ENCODE data around the gene ACOX1.

ACOX1 gene

GRCh38 chr17:75909812-75910274, 69.1 kb downstream of the ACOX1 start:
- H3K36me3 ChIP-seq (replicated peaks; ENCODE audit: insufficient read depth, low read length), result no peaks in the 10 kb centered on the region
- peaks cover 14% of the 10 kb centered on the region for H3K4me1 ChIP-seq (ENCODE audit: low read length)
- H3F3A ChIP-seq (ENCODE audit: insufficient read depth, low read length), result peaks cover 17% of the 10 kb centered on the region
- peak overlapping the region; percentile 31; the same call in 1 of the 2 replicates for H3K4me3 ChIP-seq (ENCODE audit: low read length)
- H3K9ac ChIP-seq (ENCODE audit: low read length), result peak overlapping the region; percentile 48; the same call in 1 of the 2 replicates
- no peaks in the 10 kb centered on the region for H3K27me3 ChIP-seq (replicated peaks; ENCODE audit: insufficient read depth, low read length)
- H3K9me2 ChIP-seq (replicated peaks; ENCODE audit: insufficient read depth, low read length), result no peaks in the 10 kb centered on the region
- no peaks in the 10 kb centered on the region for H4K20me1 ChIP-seq (ENCODE audit: insufficient read depth, low read length)
- H3K27ac ChIP-seq (ENCODE audit: low read length), result peak overlapping the region; percentile 68; the same call in 1 of the 2 replicates
- no peaks in the 10 kb centered on the region for H3K79me2 ChIP-seq (ENCODE audit: low read length)
- peak overlapping the region; percentile 75 for H3K4me2 ChIP-seq (ENCODE audit: low read depth, low read length)
- peak overlapping the region; percentile 52 for H2AFZ ChIP-seq (ENCODE audit: low read length)
- H3K9me3 ChIP-seq (replicated peaks; ENCODE audit: insufficient read depth, low read length), result no peaks in the 10 kb centered on the region
- no peak for DNase-seq
- TF ChIP-seq EZH2 (optimal IDR thresholded peaks at IDR 0.05; ENCODE audit: low read depth, low read length), result no peak

GRCh38 chr17:75909051-75909811, 69.7 kb downstream of the ACOX1 start:
- H3K9ac ChIP-seq (ENCODE audit: low read length), result peak overlapping the region; percentile 48; the same call in 1 of the 2 replicates
- H3K27ac ChIP-seq (ENCODE audit: low read length), result peak overlapping the region; percentile 68; the same call in 1 of the 2 replicates
- no peaks in the 10 kb centered on the region for H4K20me1 ChIP-seq (ENCODE audit: insufficient read depth, low read length)
- H3F3A ChIP-seq (ENCODE audit: insufficient read depth, low read length), result peaks cover 17% of the 10 kb centered on the region
- peak overlapping the region; percentile 31 for H3K4me3 ChIP-seq (ENCODE audit: low read length)
- peak overlapping the region; percentile 75 for H3K4me2 ChIP-seq (ENCODE audit: low read depth, low read length)
- H3K36me3 ChIP-seq (replicated peaks; ENCODE audit: insufficient read depth, low read length), result no peaks in the 10 kb centered on the region
- H3K79me2 ChIP-seq (ENCODE audit: low read length), result peaks cover 3% of the 10 kb centered on the region
- H3K4me1 ChIP-seq (ENCODE audit: low read length), result peaks cover 14% of the 10 kb centered on the region
- no peaks in the 10 kb centered on the region for H3K9me3 ChIP-seq (replicated peaks; ENCODE audit: insufficient read depth, low read length)
- TF ChIP-seq EZH2phosphoT487 (IDR thresholded peaks at IDR 0.05; ENCODE audit: low read length), result no peak
- TF ChIP-seq EZH2 (optimal IDR thresholded peaks at IDR 0.05; ENCODE audit: low read depth, low read length), result no peak
- TF ChIP-seq, protein P1, sequence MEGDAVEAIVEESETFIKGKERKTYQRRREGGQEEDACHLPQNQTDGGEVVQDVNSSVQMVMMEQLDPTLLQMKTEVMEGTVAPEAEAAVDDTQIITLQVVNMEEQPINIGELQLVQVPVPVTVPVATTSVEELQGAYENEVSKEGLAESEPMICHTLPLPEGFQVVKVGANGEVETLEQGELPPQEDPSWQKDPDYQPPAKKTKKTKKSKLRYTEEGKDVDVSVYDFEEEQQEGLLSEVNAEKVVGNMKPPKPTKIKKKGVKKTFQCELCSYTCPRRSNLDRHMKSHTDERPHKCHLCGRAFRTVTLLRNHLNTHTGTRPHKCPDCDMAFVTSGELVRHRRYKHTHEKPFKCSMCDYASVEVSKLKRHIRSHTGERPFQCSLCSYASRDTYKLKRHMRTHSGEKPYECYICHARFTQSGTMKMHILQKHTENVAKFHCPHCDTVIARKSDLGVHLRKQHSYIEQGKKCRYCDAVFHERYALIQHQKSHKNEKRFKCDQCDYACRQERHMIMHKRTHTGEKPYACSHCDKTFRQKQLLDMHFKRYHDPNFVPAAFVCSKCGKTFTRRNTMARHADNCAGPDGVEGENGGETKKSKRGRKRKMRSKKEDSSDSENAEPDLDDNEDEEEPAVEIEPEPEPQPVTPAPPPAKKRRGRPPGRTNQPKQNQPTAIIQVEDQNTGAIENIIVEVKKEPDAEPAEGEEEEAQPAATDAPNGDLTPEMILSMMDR (IDR thresholded peaks at IDR 0.05; ENCODE audit: low read length), result no peak
- peak; percentile 84 for DNase-seq
- no peaks in the 10 kb centered on the region for H3K9me2 ChIP-seq (replicated peaks; ENCODE audit: insufficient read depth, low read length)
- H2AFZ ChIP-seq (ENCODE audit: low read length), result peak overlapping the region; percentile 52
- H3K27me3 ChIP-seq (replicated peaks; ENCODE audit: insufficient read depth, low read length), result no peaks in the 10 kb centered on the region

GRCh38 chr17:75908201-75908600, 70.8 kb downstream of the ACOX1 start:
- Histone ChIP-seq H3K4me3 (ENCODE audit: low read length) (no peak overlapping the region), H3K9ac (ENCODE audit: low read length) (no peak overlapping the region), H3K4me2 (ENCODE audit: low read depth, low read length) (no peak overlapping the region), H3K36me3 (replicated peaks; ENCODE audit: insufficient read depth, low read length) (no peaks in the 10 kb centered on the region), H3K9me3 (replicated peaks; ENCODE audit: insufficient read depth, low read length) (no peaks in the 10 kb centered on the region), H3K79me2 (ENCODE audit: low read length) (peaks cover 13% of the 10 kb centered on the region), H3K4me1 (ENCODE audit: low read length) (peaks cover 14% of the 10 kb centered on the region), H4K20me1 (ENCODE audit: insufficient read depth, low read length) (no peaks in the 10 kb centered on the region), H2AFZ (ENCODE audit: low read length) (no peak overlapping the region), H3K27ac (ENCODE audit: low read length) (no peak overlapping the region), H3K27me3 (replicated peaks; ENCODE audit: insufficient read depth, low read length) (no peaks in the 10 kb centered on the region), H3K9me2 (replicated peaks; ENCODE audit: insufficient read depth, low read length) (no peaks in the 10 kb centered on the region), H3F3A (ENCODE audit: insufficient read depth, low read length) (peaks cover 17% of the 10 kb centered on the region)
- no peak for DNase-seq
- TF ChIP-seq, protein P1 (IDR thresholded peaks at IDR 0.05; ENCODE audit: low read length), result no peak
- no peak for TF ChIP-seq EZH2 (optimal IDR thresholded peaks at IDR 0.05; ENCODE audit: low read depth, low read length)
- no peak for TF ChIP-seq EZH2phosphoT487 (IDR thresholded peaks at IDR 0.05; ENCODE audit: low read length)

All from MM.1S (cell line).